ENCODE data around the gene MVK.

DNA sequence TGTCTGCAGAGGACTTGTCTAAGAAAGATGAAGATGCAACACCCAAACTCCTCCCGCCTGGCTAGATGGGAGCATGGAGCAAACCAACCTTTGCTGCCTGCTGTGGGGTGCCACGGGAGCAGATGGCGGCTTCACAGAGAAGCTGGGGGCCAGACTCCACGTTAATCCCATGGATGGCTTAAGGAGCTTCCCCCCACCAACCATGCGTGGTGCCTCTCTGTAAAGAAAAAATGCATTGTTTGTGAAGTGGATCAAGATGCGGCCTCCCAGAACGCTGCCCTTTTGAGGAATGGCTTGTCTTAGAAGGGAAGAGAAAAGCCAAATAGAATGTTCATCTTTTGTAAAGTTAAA is 15.6 kb downstream of the MVK start:
- TF ChIP-seq, protein P1, sequence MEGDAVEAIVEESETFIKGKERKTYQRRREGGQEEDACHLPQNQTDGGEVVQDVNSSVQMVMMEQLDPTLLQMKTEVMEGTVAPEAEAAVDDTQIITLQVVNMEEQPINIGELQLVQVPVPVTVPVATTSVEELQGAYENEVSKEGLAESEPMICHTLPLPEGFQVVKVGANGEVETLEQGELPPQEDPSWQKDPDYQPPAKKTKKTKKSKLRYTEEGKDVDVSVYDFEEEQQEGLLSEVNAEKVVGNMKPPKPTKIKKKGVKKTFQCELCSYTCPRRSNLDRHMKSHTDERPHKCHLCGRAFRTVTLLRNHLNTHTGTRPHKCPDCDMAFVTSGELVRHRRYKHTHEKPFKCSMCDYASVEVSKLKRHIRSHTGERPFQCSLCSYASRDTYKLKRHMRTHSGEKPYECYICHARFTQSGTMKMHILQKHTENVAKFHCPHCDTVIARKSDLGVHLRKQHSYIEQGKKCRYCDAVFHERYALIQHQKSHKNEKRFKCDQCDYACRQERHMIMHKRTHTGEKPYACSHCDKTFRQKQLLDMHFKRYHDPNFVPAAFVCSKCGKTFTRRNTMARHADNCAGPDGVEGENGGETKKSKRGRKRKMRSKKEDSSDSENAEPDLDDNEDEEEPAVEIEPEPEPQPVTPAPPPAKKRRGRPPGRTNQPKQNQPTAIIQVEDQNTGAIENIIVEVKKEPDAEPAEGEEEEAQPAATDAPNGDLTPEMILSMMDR (IDR thresholded peaks at IDR 0.05; ENCODE audit: insufficient read depth, low read length, poor library complexity, severe bottlenecking) = no peak
- no peak for TF ChIP-seq EZH2phosphoT487 (conservative IDR thresholded peaks at IDR 0.05; ENCODE audit: low read length)
